ENCODE data around the gene FEM1C.

The FEM1C gene

DNA sequence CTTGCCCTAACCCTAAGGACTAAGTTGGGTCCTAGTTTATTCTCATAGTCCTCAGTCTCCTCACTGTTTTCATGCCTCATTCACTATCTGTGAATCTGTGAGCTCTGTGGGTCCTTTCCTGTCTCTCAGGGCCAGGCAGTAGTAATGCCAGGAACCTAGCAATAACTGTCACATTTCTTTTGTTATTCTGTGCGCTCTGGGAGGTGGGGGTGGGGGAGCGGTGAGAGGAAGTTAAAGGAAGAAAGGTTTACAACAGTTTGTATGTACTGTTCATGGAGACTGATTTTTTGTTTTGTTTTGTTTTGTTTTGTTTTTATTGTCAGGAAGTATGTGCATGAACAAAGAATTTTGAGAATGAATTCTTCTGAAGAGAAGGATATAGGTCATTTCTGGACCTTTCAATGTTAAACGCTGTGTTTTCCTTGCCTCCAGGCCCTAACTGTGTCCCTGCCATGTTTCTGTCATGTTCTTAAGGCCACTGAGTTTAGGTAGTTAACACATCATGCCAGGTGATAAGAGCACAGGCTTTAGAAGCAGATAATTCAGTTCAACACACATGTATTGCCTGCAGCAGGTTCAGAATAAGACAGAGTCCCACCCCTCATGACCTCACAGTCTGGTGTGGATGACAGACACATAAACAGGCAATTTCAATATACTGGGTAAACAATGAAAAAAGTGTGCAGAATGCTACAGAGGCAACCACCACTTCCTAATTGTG, 13.3 kb upstream of the FEM1C start:
- DNase-seq (ENCODE audit: low read depth in 2 of 2): no peak

DNA sequence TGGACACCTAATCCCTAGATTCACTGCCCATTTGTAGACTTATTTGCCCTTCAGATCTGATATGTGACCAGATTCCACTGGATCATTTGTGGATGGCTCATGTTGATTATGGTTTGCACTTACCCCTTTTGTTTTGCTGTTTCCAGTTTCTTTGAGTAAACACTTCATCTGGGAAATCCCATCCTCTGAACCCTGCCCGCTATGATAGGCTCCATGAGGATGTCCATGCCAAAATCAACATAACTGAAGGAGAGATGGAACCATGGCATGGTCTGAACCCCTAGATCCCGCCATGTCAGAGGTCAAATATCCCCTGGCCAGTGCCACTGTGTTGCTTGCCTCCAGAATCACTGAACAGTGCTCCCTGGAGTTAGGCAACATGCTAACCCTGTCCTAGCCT, 11.7 kb upstream of the FEM1C start:
- DNase-seq (ENCODE audit: low read depth in 2 of 2): no peak

DNA sequence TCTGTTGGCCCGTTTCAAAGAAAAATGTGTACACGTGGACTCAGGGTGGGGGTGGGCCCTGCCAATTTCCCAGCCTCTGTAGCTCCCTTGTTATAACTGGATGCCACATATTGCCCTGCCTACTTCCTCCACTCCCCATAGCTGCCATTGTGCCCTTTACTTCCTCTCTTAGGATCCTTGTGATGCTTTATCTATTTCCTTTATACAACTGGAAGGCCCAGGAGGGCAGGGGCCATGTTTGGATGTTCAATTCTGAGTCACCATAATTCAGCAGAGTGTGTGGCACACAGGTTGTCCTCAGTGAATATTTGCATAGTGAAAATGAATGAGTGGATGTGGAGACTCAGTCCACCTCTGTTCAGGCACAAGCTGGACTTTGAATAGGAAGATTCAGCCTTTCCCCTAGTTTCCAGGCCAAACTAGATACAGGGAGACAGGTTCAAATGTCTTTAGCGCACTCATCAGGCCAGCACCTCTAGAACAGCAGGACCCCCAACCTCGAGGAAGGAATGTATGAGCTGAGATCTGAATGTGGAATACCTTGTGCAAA, 10.6 kb upstream of the FEM1C start:
- no peak for DNase-seq (ENCODE audit: low read depth in 2 of 2)

DNA sequence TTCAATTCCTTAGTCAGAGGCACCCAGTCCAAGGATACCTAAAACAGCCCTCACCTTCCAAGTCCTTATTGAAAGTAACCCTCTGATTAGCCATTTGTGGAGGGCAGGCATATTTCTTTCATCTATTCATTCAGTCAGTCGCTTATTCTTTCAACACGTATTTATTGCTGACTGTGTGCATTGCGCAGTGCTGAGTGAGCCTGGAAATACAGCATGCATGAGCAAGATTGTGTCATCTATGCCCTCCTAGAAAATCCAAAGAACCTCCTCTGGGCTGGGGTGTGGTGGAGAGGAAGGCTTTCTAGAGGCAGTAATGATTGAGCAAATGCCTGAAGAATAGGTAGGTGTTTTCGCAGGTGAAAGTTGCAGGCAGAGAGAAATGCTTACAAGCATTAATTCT, 8.5 kb upstream of the FEM1C start:
- no peak for DNase-seq (ENCODE audit: low read depth in 2 of 2)

GRCh38 chr5:115551415-115551814, 6.8 kb upstream of the FEM1C start:
- DNase-seq (ENCODE audit: low read depth in 2 of 2): no peak

- DNase-seq (ENCODE audit: low read depth in 2 of 2): no peak
Measured at GRCh38 chr5:115549154-115549553, 4.6 kb upstream of the FEM1C start.

- no peak for DNase-seq (ENCODE audit: low read depth in 2 of 2)
Measured at GRCh38 chr5:115548683-115549082, 4.1 kb upstream of the FEM1C start.

- no peak for DNase-seq (ENCODE audit: low read depth in 2 of 2)
Measured at GRCh38 chr5:115545351-115545882, 842 bp upstream of the FEM1C start.

GRCh38 chr5:115544043-115544435, 536 bp downstream of the FEM1C start:
- peak; percentile 18 to 38 for DNase-seq (ENCODE audit: low read depth in 2 of 2)

- peak in 1 of 2 donors; percentile 12 for DNase-seq (ENCODE audit: low read depth in 2 of 2)
Measured at GRCh38 chr5:115543365-115544042, 1.1 kb downstream of the FEM1C start.

DNA sequence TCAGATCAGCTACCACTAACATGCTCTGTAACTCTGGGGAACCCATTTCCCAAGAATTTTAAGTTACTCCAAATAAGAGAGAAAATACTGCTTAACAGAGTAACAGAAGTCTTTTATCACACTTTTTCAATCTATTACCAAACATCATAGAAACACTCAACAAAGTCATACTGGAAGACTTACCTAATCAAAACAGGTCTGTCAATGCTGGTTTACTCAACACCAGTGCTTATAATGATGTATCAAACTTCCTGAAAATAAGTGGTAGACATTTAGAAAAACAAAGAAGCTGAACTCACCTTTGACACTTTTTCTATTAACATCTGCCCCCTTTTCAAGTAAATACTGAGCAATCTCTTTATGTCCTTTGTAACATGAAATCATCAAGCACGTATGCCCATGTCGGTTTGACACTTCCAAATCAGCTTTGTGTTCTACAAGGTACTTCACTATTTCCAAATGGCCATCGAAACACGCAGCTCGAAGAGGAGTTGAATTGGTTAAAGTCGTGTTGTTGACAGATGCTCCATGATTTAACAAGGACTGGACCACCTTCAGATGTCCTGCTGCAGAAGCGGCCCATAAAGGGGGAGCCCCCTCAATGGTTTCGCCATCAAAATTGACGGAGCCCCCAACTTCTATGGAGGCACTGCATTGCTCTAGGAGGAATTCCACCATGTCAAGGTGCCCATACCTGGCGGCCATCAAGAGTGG, 1.8 kb downstream of the FEM1C start:
- DNase-seq (ENCODE audit: low read depth in 2 of 2): no peak

DNA sequence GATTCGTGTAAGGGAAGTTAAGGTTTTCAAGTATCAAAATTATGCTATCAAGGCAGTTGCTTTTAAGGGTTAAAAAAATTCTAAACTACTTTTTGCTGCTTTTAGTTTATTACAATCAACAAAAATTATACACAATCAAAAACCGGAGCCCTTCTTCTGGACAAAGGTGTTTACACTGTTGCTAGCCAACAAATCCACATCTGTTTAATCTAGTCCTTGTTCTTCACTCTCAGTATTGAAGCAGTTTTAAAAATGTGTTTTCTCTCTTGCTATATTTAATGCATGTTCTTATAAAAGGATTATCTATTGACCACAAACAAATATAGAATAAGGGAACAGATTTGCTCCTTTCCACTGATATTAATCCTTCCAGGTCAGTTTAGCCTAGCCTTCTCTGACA, 2.5 kb downstream of the FEM1C start:
- DNase-seq (ENCODE audit: low read depth in 2 of 2): no peak

- DNase-seq (ENCODE audit: low read depth in 2 of 2): no peak
Measured at GRCh38 chr5:115541611-115542010, 3.0 kb downstream of the FEM1C start.

- no peak for DNase-seq (ENCODE audit: low read depth in 2 of 2)
Measured at GRCh38 chr5:115535479-115536035, 9.0 kb downstream of the FEM1C start.

DNA sequence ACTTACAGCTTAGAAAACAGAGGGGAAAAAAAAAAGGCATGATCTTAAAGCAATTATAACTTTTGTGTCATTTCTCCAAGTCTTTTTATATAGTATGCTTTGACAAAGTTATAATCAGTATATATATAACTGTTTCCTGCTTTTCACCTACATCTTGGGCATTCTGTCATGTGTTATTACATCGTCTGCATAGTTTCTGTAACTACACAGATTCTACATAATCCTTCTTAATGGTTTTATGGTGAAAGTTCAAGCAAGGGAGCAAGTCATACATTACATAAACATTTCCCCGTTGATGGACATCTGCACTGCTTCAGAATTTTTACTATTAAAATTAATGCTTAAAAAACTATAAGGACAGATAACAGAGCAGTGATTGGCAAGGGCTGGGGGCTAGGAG, 12.1 kb downstream of the FEM1C start:
- DNase-seq (ENCODE audit: low read depth in 2 of 2): no peak

GRCh38 chr5:115531787-115532367, 12.7 kb downstream of the FEM1C start:
- DNase-seq (ENCODE audit: low read depth in 2 of 2): no peak

GRCh38 chr5:115531380-115531779, 13.2 kb downstream of the FEM1C start:
- no peak for DNase-seq (ENCODE audit: low read depth in 2 of 2)

DNA sequence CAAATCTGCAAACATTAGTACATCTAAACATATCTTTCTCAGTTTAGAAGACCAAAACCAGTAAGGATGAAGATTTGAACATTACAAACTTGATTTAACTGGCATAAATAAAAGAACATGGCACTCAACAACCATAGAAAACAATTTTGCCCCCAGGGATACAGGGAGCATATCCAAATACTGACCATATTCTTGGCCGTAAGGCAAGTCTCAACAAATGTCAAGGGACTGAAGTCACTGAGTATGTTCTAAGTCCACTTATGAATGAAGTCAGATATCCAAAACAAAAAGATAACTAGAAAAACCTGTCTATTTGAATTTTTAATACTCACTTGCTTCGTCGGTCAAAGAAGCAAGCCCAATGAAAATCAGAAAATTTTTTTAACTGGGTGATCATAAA, 14.1 kb downstream of the FEM1C start:
- DNase-seq (ENCODE audit: low read depth in 2 of 2): no peak

GRCh38 chr5:115526604-115527003, 18.0 kb downstream of the FEM1C start:
- DNase-seq (ENCODE audit: low read depth in 2 of 2): no peak

DNA sequence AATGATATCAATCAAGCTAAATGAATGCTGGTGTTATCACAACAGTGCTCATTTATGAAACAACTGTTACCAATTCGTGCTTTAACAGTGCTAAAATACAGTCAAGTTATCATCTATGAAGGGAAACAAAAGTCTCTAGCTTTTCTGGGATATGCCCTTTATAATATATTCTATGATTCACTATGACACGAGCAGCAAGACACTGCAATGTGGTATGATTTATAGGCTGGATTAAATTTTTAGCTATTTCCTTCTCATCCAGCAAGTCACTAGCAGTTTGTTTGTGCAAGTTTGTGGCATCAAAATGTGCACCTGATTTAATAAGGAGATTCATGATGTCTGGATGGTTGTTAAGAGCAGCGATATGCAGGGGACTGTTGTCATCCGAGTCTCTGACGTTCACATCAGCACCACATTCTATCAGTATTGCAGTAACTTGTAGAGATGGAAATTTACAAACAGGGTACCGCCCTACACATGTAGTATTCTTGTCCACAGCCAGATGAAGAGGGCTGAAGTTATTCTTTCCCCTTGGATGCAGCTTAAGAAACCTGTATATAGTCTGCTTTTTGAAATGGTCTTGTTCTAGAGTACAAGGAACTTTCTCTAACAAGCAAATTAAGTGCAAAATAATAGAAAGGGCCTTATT, 20.3 kb downstream of the FEM1C start:
- DNase-seq (ENCODE audit: low read depth in 2 of 2): no peak

GRCh38 chr5:115522832-115523403, 21.7 kb downstream of the FEM1C start:
- no peak for DNase-seq (ENCODE audit: low read depth in 2 of 2)

All from stimulated activated CD8-positive, alpha-beta memory T cell treated with anti-CD3 and anti-CD28 coated beads, Interleukin-15, amount 100 ng/mL, for 48 hours (primary cell).